ENCODE results near the gene ATP6V1B1.

DNA sequence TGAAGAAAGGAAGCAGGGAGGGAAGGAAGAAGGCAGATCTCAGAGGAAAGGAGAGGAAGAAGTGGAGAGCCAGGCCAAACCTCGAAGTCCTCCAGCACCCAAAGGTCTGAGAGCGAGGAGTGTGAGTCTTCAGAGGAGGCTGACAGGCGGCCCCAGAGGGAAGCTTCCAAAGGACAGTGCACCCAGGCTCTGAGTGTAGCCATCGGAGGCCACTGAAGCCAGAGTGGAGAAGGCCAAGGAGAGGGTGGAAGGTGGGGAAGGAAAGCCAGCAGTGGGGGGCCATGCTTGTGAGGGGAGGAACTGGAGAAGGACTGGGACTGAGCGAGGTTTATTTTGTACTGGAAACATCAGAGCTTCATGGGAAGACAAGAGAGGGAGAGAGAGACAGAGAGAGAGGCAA, 6.0 kb downstream of the ATP6V1B1 start:
- TF ChIP-seq, protein P1, sequence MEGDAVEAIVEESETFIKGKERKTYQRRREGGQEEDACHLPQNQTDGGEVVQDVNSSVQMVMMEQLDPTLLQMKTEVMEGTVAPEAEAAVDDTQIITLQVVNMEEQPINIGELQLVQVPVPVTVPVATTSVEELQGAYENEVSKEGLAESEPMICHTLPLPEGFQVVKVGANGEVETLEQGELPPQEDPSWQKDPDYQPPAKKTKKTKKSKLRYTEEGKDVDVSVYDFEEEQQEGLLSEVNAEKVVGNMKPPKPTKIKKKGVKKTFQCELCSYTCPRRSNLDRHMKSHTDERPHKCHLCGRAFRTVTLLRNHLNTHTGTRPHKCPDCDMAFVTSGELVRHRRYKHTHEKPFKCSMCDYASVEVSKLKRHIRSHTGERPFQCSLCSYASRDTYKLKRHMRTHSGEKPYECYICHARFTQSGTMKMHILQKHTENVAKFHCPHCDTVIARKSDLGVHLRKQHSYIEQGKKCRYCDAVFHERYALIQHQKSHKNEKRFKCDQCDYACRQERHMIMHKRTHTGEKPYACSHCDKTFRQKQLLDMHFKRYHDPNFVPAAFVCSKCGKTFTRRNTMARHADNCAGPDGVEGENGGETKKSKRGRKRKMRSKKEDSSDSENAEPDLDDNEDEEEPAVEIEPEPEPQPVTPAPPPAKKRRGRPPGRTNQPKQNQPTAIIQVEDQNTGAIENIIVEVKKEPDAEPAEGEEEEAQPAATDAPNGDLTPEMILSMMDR (IDR thresholded peaks at IDR 0.05) = no peak
- TF ChIP-seq POLR2A (IDR thresholded peaks at IDR 0.05) = no peak
